Caco-2 (cell line): Measurements from ENCODE around the gene ACP7. TPM values are rescaled to one million over a fixed set of nuclear protein-coding genes. Genes with fewer than 3 reads are reported as not detected.

ENCODE experiments used
- BruUV-seq: library from RNA; stranded (reverse); fragments of 400-500 nt; replicated peaks from 2 replicates; lab custom pipeline; 2021; lab: Mats Ljungman, UMichigan
- CTCF ChIA-PET: fragments of 300-600 bp; sonication (Branson Sonifier 250); formaldehyde crosslinking; loops from one replicate; lab custom pipeline; 2022; ENCODE audit warnings: antibody characterized with exemption; lab: Charles Lee
- POLR2A ChIA-PET: fragments of 300-600 bp; sonication (Branson Sonifier 250); formaldehyde crosslinking; loops from one replicate; lab custom pipeline; 2022; ENCODE audit warnings: antibody characterized with exemption; lab: Charles Lee
- DNase-seq, 2 experiments: peaks; one replicate each; pipeline versions ENCODE4 v3.0.0 to v3.0.0-alpha.2; 2020 to 2022
- H3K27me3 ChIP-seq: replicated peaks from 2 replicates; pipeline ENCODE4 v1.6.0; 2011; ENCODE audit warnings: low read length; ENCODE audit not compliant: control insufficient read depth, insufficient read depth
- H3K36me3 ChIP-seq: 2 replicates; pipeline ENCODE4 v1.5.1; 2011; ENCODE audit warnings: low read length; ENCODE audit not compliant: control insufficient read depth, insufficient read depth
- H3K4me1 ChIP-seq: fragments of 250-450 bp; sonication (Bioruptor Pico); 2 replicates; pipeline ENCODE4 v1.5.1; 2020; ENCODE audit warnings: mild to moderate bottlenecking
- H3K4me3 ChIP-seq: 2 replicates; pipeline ENCODE4 v1.5.1; 2011; ENCODE audit warnings: low read depth, mild to moderate bottlenecking, control low read depth, low read length
- H3K9me3 ChIP-seq: fragments of 250-450 bp; sonication (Bioruptor Pico); 2 replicates; pipeline ENCODE4 v1.5.1; 2020; ENCODE audit warnings: mild to moderate bottlenecking, moderate library complexity
- H3K27ac Mint-ChIP-seq: one replicate; pipeline ENCODE4 v1.8.0; 2022; ENCODE audit warnings: mixed read lengths; ENCODE audit not compliant: unreplicated experiment
- H3K27me3 Mint-ChIP-seq: one replicate; pipeline ENCODE4 v1.8.0; 2022; ENCODE audit warnings: mixed read lengths; ENCODE audit not compliant: insufficient read depth, unreplicated experiment
- H3K36me3 Mint-ChIP-seq: one replicate; pipeline ENCODE4 v1.8.0; 2022; ENCODE audit warnings: mild to moderate bottlenecking, mixed read lengths; ENCODE audit not compliant: insufficient read depth, unreplicated experiment
- H3K4me1 Mint-ChIP-seq: one replicate; pipeline ENCODE4 v1.8.0; 2022; ENCODE audit warnings: low read depth, mixed read lengths; ENCODE audit not compliant: unreplicated experiment
- H3K4me3 Mint-ChIP-seq: one replicate; pipeline ENCODE4 v1.8.0; 2022; ENCODE audit warnings: mild to moderate bottlenecking, moderate library complexity, mixed read lengths; ENCODE audit not compliant: unreplicated experiment
- H3K9me3 Mint-ChIP-seq: one replicate; pipeline ENCODE4 v1.8.0; 2022; ENCODE audit warnings: mixed read lengths; ENCODE audit not compliant: unreplicated experiment
- intact Hi-C: fragments of 100-400 bp; cut with micrococcal nuclease; formaldehyde crosslinking; loops from one replicate; pipeline ENCODE4 v1.10.0; 2022; ENCODE audit not compliant: unreplicated experiment
- total RNA-seq: library from RNA; stranded (reverse); gene quantifications from 2 replicates; pipeline ENCODE4 v1.2.3, GENCODE V29; 2022
- TF ChIP-seq, protein P1 (sequence below), 2 experiments: fragments of 200-600 bp in 1 of 2; IDR thresholded peaks; 1 replicate in 1 of 2; 2 replicates in 1 of 2; pipeline versions ENCODE4 v1.5.1 to v1.8.0; 2011 to 2022; ENCODE audit warnings: antibody characterized with exemption in 1 of 2, control low read depth in 1 of 2, inconsistent platforms in 1 of 2, low read depth in 1 of 2, low read length in 1 of 2, mild to moderate bottlenecking in 1 of 2, moderate library complexity in 1 of 2; ENCODE audit not compliant: insufficient read depth in 1 of 2, severe bottlenecking in 1 of 2, unreplicated experiment in 1 of 2

Gene ACP7
- total RNA-seq, 1 experiment from 2014 or later, result 0.45 TPM

DNA sequence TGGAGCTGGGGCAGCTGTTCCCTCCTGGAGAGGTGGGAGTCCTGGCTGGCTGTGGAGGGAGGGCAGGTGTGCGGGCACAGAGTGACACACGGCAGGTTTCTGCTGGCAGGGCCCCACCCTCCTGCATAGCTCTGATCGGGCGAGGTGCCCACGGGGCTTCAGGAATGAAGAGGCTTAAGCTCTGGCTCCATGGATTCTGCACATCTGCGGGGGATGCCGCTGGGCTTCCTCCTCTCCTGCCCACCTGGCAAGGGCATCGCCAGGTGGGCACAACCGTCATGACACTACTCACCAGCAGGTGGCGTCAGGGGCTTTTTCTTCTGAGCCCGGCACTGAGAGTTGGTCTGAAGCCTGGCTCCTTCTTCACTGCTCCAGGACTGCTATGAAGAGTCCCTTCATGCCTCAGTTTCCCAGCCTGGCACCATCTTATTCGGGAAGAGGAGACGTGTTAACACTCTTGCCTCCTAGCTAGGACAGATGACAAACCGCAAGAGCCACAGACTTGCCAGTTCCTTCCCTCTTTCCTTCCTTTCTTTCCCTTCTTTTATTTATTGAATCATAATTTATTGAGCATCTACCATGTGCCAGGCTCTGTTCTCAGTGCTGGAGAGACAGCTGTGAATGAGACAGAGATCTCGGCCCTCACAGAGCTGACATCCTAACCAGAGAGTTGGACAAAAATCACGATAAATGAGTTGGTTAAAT, 26.2 kb downstream of the ACP7 start:
- H3K9me3 Mint-ChIP-seq, result no peaks in the 10 kb centered on the region
- H3K27me3 ChIP-seq, result no peaks in the 10 kb centered on the region
- H3K27me3 Mint-ChIP-seq, result no peaks in the 10 kb centered on the region
- ChIA-PET CTCF (interaction anchor here (0.6 kb wide), 1 partner anchor 62 kb away, joined by 5 read pairs; no protein-coding TSS in a partner anchor), POLR2A (no interaction called here)
- DNase-seq, result peak in 1 of 2 experiments; percentile 68
- no peak overlapping the region for H3K4me3 ChIP-seq
- no peak overlapping the region for H3K4me3 Mint-ChIP-seq
- H3K27ac Mint-ChIP-seq, result no peak overlapping the region
- intact Hi-C loops, result no loop called here
- TF ChIP-seq, protein P1, sequence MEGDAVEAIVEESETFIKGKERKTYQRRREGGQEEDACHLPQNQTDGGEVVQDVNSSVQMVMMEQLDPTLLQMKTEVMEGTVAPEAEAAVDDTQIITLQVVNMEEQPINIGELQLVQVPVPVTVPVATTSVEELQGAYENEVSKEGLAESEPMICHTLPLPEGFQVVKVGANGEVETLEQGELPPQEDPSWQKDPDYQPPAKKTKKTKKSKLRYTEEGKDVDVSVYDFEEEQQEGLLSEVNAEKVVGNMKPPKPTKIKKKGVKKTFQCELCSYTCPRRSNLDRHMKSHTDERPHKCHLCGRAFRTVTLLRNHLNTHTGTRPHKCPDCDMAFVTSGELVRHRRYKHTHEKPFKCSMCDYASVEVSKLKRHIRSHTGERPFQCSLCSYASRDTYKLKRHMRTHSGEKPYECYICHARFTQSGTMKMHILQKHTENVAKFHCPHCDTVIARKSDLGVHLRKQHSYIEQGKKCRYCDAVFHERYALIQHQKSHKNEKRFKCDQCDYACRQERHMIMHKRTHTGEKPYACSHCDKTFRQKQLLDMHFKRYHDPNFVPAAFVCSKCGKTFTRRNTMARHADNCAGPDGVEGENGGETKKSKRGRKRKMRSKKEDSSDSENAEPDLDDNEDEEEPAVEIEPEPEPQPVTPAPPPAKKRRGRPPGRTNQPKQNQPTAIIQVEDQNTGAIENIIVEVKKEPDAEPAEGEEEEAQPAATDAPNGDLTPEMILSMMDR (IDR thresholded peaks at IDR 0.05; ENCODE audit: insufficient read depth in 1 of 2, low read depth in 1 of 2, low read length in 1 of 2, severe bottlenecking in 1 of 2, unreplicated experiment in 1 of 2), result peak; percentile 81 to 91
- H3K36me3 Mint-ChIP-seq, result no peaks in the 10 kb centered on the region
- H3K4me1 ChIP-seq, result no peaks in the 10 kb centered on the region
- BruUV-seq, result no TSS peak
- H3K4me1 Mint-ChIP-seq, result no peaks in the 10 kb centered on the region
- H3K36me3 ChIP-seq, result no peaks in the 10 kb centered on the region
- H3K9me3 ChIP-seq, result no peaks in the 10 kb centered on the region

DNA sequence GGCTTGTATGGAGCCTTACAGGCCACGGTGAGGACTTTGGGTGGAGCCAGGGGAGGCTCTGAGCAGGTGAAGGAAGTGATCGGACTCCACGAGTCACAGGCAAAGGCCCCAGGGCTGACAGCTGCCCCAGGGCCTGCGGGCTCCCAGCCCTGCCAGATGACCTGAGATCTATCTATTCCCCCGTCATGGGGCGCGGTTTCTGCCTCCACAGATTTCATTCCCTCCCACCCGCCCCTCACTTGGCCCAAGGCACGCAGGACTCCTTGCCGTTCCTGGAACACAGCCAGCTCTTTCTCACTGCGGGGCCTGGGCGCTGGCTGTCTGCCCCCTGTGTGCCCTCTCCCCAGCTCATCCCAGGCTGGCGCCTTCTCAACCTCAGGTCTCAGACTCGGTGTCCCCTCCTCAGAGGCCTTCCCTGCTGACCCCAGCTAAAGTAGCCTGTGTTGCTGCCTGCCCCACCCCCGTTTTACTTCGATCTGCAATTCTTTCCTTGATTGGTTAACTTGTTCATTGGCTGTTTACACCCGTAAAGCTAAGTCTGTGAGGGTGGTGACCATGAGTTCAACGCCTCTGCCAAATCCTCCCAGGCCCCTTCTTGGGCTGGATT, 27.5 kb downstream of the ACP7 start:
- no peaks in the 10 kb centered on the region for H3K27me3 Mint-ChIP-seq
- no peaks in the 10 kb centered on the region for H3K36me3 ChIP-seq
- TF ChIP-seq, protein P1 (IDR thresholded peaks at IDR 0.05; ENCODE audit: insufficient read depth in 1 of 2, low read depth in 1 of 2, low read length in 1 of 2, severe bottlenecking in 1 of 2, unreplicated experiment in 1 of 2), result no peak
- H3K9me3 ChIP-seq, result no peaks in the 10 kb centered on the region
- intact Hi-C loops, result no loop called here
- no TSS peak for BruUV-seq
- H3K27ac Mint-ChIP-seq, result no peak overlapping the region
- H3K4me1 ChIP-seq, result no peaks in the 10 kb centered on the region
- no peak overlapping the region for H3K4me3 Mint-ChIP-seq
- peak in 1 of 2 experiments; percentile 59 for DNase-seq
- CTCF ChIA-PET, result no interaction called here
- no peaks in the 10 kb centered on the region for H3K27me3 ChIP-seq
- no peak overlapping the region for H3K4me3 ChIP-seq
- no peaks in the 10 kb centered on the region for H3K9me3 Mint-ChIP-seq
- H3K4me1 Mint-ChIP-seq, result no peaks in the 10 kb centered on the region
- no peaks in the 10 kb centered on the region for H3K36me3 Mint-ChIP-seq
- POLR2A ChIA-PET, result no interaction called here

DNA sequence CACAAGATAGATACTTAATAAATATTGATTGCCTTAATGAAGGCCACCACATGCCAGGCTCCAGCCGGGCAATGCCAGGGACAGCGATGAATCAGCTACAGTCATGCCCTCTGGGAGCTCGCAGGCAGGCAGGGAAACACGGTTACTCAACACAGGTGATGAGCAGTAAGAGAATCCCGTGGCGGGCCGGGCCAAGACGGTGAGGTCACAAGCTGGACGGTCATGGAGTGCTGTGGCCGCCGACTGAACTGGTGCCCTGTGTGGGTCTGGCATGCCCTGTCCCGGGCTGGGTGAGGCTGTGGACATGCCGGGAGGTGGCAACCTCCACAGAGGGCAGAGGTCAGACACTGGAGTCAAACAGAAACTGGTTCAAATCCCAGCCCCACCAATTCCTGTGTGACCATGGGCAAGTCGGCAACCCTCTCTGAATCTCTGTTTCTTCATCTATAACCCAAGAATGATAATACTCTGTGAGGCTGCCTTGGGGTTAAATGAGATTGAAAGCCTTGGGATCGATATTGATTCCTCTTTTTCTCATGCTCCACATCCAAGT, 28.2 kb downstream of the ACP7 start:
- Mint-ChIP-seq H3K27me3 (no peaks in the 10 kb centered on the region), H3K4me1 (no peaks in the 10 kb centered on the region), H3K4me3 (no peak overlapping the region), H3K36me3 (no peaks in the 10 kb centered on the region), H3K9me3 (no peaks in the 10 kb centered on the region), H3K27ac (no peak overlapping the region)
- H3K4me3 ChIP-seq, result no peak overlapping the region
- no peaks in the 10 kb centered on the region for H3K27me3 ChIP-seq
- no TSS peak for BruUV-seq
- no peaks in the 10 kb centered on the region for H3K4me1 ChIP-seq
- TF ChIP-seq, protein P1 (IDR thresholded peaks at IDR 0.05; ENCODE audit: insufficient read depth in 1 of 2, low read depth in 1 of 2, low read length in 1 of 2, severe bottlenecking in 1 of 2, unreplicated experiment in 1 of 2), result no peak
- ChIA-PET POLR2A (no interaction called here), CTCF (interaction anchor here (0.7 kb wide), 1 partner anchor 28 kb away, joined by 3 read pairs; no protein-coding TSS in a partner anchor)
- H3K9me3 ChIP-seq, result no peaks in the 10 kb centered on the region
- no peaks in the 10 kb centered on the region for H3K36me3 ChIP-seq
- DNase-seq, result no peak
- intact Hi-C loops, result no loop called here
